ENCODE data around the gene TIMD4. TPM values are rescaled to one million over a fixed set of nuclear protein-coding genes. Genes with fewer than 3 reads are reported as not detected.
A peak's percentile ranks its signal among the peaks of the same experiment; 100 is the strongest.

The TIMD4 gene
- total RNA-seq, 2 donors from 2014 or later, result 8.6 to 13.5 TPM

- peak overlapping the region; percentile 92 to 94 for H3K27ac Mint-ChIP-seq
- ATAC-seq (peak; percentile 82 to 87), DNase-seq (ENCODE audit: low spot score) (no peak)
- H3K4me1 Mint-ChIP-seq (ENCODE audit: low read depth in 2 of 2), result peaks cover 61 to 69% of the 10 kb centered on the region in 2 donors
- peaks cover 32% of the 10 kb centered on the region for H3K36me3 Mint-ChIP-seq
- H3K27me3 Mint-ChIP-seq, result no peaks in the 10 kb centered on the region
- H3K4me3 Mint-ChIP-seq, result peak overlapping the region; percentile 76
- peaks cover 8% of the 10 kb centered on the region for H3K9me3 Mint-ChIP-seq
Observed at GRCh38 chr5:156913719-156914370, 49.2 kb downstream of the TIMD4 start.

GRCh38 chr5:156913355-156913718 lies 49.7 kb downstream of the TIMD4 start:
- ATAC-seq (no peak), DNase-seq (ENCODE audit: low spot score) (no peak)
- Mint-ChIP-seq H3K36me3 (peaks cover 27% of the 10 kb centered on the region), H3K4me1 (ENCODE audit: low read depth in 2 of 2) (peaks cover 56 to 64% of the 10 kb centered on the region in 2 donors), H3K9me3 (peaks cover 8% of the 10 kb centered on the region), H3K4me3 (peak overlapping the region; percentile 76), H3K27me3 (no peaks in the 10 kb centered on the region), H3K27ac (peak overlapping the region; percentile 92 to 94)

GRCh38 chr5:156912869-156913268 lies 50.2 kb downstream of the TIMD4 start:
- H3K4me1 Mint-ChIP-seq (ENCODE audit: low read depth in 2 of 2), result peaks cover 55 to 62% of the 10 kb centered on the region in 2 donors
- peaks cover 8% of the 10 kb centered on the region for H3K9me3 Mint-ChIP-seq
- peak overlapping the region; percentile 92 to 94 for H3K27ac Mint-ChIP-seq
- ATAC-seq, result peak in 1 of 2 donors; percentile 62
- H3K36me3 Mint-ChIP-seq, result peaks cover 23% of the 10 kb centered on the region
- peak overlapping the region; percentile 76 for H3K4me3 Mint-ChIP-seq
- no peaks in the 10 kb centered on the region for H3K27me3 Mint-ChIP-seq
- no peak for DNase-seq (ENCODE audit: low spot score)

- H3K9me3 Mint-ChIP-seq, result peaks cover 8% of the 10 kb centered on the region
- H3K4me1 Mint-ChIP-seq (ENCODE audit: low read depth in 2 of 2), result peaks cover 46 to 51% of the 10 kb centered on the region in 2 donors
- H3K36me3 Mint-ChIP-seq, result peaks cover 14% of the 10 kb centered on the region
- H3K4me3 Mint-ChIP-seq, result no peak overlapping the region
- peak overlapping the region in 1 of 2 donors; percentile 65 for H3K27ac Mint-ChIP-seq
- DNase-seq (ENCODE audit: low spot score), result no peak
- no peaks in the 10 kb centered on the region for H3K27me3 Mint-ChIP-seq
- ATAC-seq, result no peak
Observed at GRCh38 chr5:156909180-156909579, 53.8 kb downstream of the TIMD4 start.

GRCh38 chr5:156907667-156908066 lies 55.4 kb downstream of the TIMD4 start:
- no peak for DNase-seq (ENCODE audit: low spot score)
- Mint-ChIP-seq H3K27me3 (no peaks in the 10 kb centered on the region), H3K36me3 (peaks cover 3% of the 10 kb centered on the region), H3K27ac (peak overlapping the region in 1 of 2 donors; percentile 65), H3K9me3 (no peaks in the 10 kb centered on the region), H3K4me3 (no peak overlapping the region), H3K4me1 (ENCODE audit: low read depth in 2 of 2) (peaks cover 38 to 39% of the 10 kb centered on the region in 2 donors)
- ATAC-seq, result no peak

- Mint-ChIP-seq H3K9me3 (no peaks in the 10 kb centered on the region), H3K36me3 (no peaks in the 10 kb centered on the region), H3K4me3 (no peak overlapping the region), H3K27ac (peak overlapping the region in 1 of 2 donors; percentile 65), H3K4me1 (ENCODE audit: low read depth in 2 of 2) (peaks cover 35 to 37% of the 10 kb centered on the region in 2 donors), H3K27me3 (no peaks in the 10 kb centered on the region)
- ATAC-seq (no peak), DNase-seq (ENCODE audit: low spot score) (no peak)
Observed at GRCh38 chr5:156906807-156907206, 56.2 kb downstream of the TIMD4 start.

- ATAC-seq (no peak), DNase-seq (ENCODE audit: low spot score) (no peak)
- Mint-ChIP-seq H3K4me3 (no peak overlapping the region), H3K27me3 (no peaks in the 10 kb centered on the region), H3K9me3 (peaks cover 4% of the 10 kb centered on the region), H3K4me1 (ENCODE audit: low read depth in 2 of 2) (peaks cover 23 to 31% of the 10 kb centered on the region in 2 donors), H3K36me3 (peaks cover 13% of the 10 kb centered on the region), H3K27ac (no peak overlapping the region)
Observed at GRCh38 chr5:156896546-156896945, 66.5 kb downstream of the TIMD4 start.

- H3K27me3 Mint-ChIP-seq, result peaks cover 0 to 2% of the 10 kb centered on the region in 2 donors
- H3K36me3 Mint-ChIP-seq, result peaks cover 6% of the 10 kb centered on the region
- peaks cover 4% of the 10 kb centered on the region for H3K9me3 Mint-ChIP-seq
- peak overlapping the region; percentile 52 for H3K4me3 Mint-ChIP-seq
- ATAC-seq (peak in 1 of 2 donors; percentile 43), DNase-seq (ENCODE audit: low spot score) (no peak)
- H3K27ac Mint-ChIP-seq, result peak overlapping the region; percentile 74 to 76
- H3K4me1 Mint-ChIP-seq (ENCODE audit: low read depth in 2 of 2), result peaks cover 20 to 40% of the 10 kb centered on the region in 2 donors
Observed at GRCh38 chr5:156893517-156893916, 69.5 kb downstream of the TIMD4 start.

- H3K27ac Mint-ChIP-seq, result peak overlapping the region; percentile 74 to 76
- peak overlapping the region; percentile 52 for H3K4me3 Mint-ChIP-seq
- no peak for ATAC-seq
Observed at GRCh38 chr5:156892864-156893263, 70.2 kb downstream of the TIMD4 start.

GRCh38 chr5:156892223-156892622 lies 70.8 kb downstream of the TIMD4 start:
- H3K27me3 Mint-ChIP-seq, result peaks cover 0 to 2% of the 10 kb centered on the region in 2 donors
- peaks cover 20 to 40% of the 10 kb centered on the region in 2 donors for H3K4me1 Mint-ChIP-seq (ENCODE audit: low read depth in 2 of 2)
- ATAC-seq (no peak), DNase-seq (ENCODE audit: low spot score) (no peak)
- H3K9me3 Mint-ChIP-seq, result peaks cover 4% of the 10 kb centered on the region
- peaks cover 6% of the 10 kb centered on the region for H3K36me3 Mint-ChIP-seq
- peak overlapping the region; percentile 3 for H3K4me3 Mint-ChIP-seq
- H3K27ac Mint-ChIP-seq, result peak overlapping the region; percentile 3 to 74

More at GRCh38 chr5:156892864-156893263, 70.2 kb downstream of the TIMD4 start:
- peaks cover 0 to 2% of the 10 kb centered on the region in 2 donors for H3K27me3 Mint-ChIP-seq
- H3K9me3 Mint-ChIP-seq, result peaks cover 4% of the 10 kb centered on the region
- H3K4me1 Mint-ChIP-seq (ENCODE audit: low read depth in 2 of 2), result peaks cover 20 to 40% of the 10 kb centered on the region in 2 donors
- no peak for DNase-seq (ENCODE audit: low spot score)
- H3K36me3 Mint-ChIP-seq, result peaks cover 6% of the 10 kb centered on the region

- peaks cover under 1% of the 10 kb centered on the region for H3K9me3 Mint-ChIP-seq
- no peak overlapping the region for H3K4me3 Mint-ChIP-seq
- ATAC-seq (no peak), DNase-seq (ENCODE audit: low spot score) (no peak)
- no peaks in the 10 kb centered on the region for H3K36me3 Mint-ChIP-seq
- peak overlapping the region in 1 of 2 donors; percentile 58 for H3K27ac Mint-ChIP-seq
- H3K27me3 Mint-ChIP-seq, result peaks cover 0 to 5% of the 10 kb centered on the region in 2 donors
- H3K4me1 Mint-ChIP-seq (ENCODE audit: low read depth in 2 of 2), result peaks cover 15 to 34% of the 10 kb centered on the region in 2 donors
Observed at GRCh38 chr5:156888520-156888919, 74.5 kb downstream of the TIMD4 start.

GRCh38 chr5:156883316-156883875 lies 79.6 kb downstream of the TIMD4 start:
- H3K27ac Mint-ChIP-seq, result no peak overlapping the region
- H3K4me1 Mint-ChIP-seq (ENCODE audit: low read depth in 2 of 2), result peaks cover 0 to 3% of the 10 kb centered on the region in 2 donors
- no peak overlapping the region for H3K4me3 Mint-ChIP-seq
- ATAC-seq (no peak), DNase-seq (ENCODE audit: low spot score) (no peak)
- peaks cover 3 to 6% of the 10 kb centered on the region in 2 donors for H3K27me3 Mint-ChIP-seq
- H3K9me3 Mint-ChIP-seq, result no peaks in the 10 kb centered on the region
- no peaks in the 10 kb centered on the region for H3K36me3 Mint-ChIP-seq

- Mint-ChIP-seq H3K27me3 (peaks cover 3 to 6% of the 10 kb centered on the region in 2 donors), H3K4me3 (no peak overlapping the region), H3K9me3 (no peaks in the 10 kb centered on the region), H3K27ac (peak overlapping the region in 1 of 2 donors; percentile 34), H3K4me1 (ENCODE audit: low read depth in 2 of 2) (peaks cover 0 to 3% of the 10 kb centered on the region in 2 donors), H3K36me3 (no peaks in the 10 kb centered on the region)
- no peak for DNase-seq (ENCODE audit: low spot score)
- no peak for ATAC-seq
Observed at GRCh38 chr5:156879665-156880285, 83.3 kb downstream of the TIMD4 start.

- Mint-ChIP-seq H3K4me3 (no peak overlapping the region), H3K36me3 (peaks cover 20% of the 10 kb centered on the region), H3K27me3 (no peaks in the 10 kb centered on the region), H3K27ac (no peak overlapping the region), H3K4me1 (ENCODE audit: low read depth in 2 of 2) (peaks cover 8 to 9% of the 10 kb centered on the region in 2 donors), H3K9me3 (peaks cover 8% of the 10 kb centered on the region)
- DNase-seq (ENCODE audit: low spot score) (no peak), ATAC-seq (no peak)
Observed at GRCh38 chr5:156871212-156871611, 91.8 kb downstream of the TIMD4 start.
